AML-193 (cell line): ENCODE data around the gene POLRMT.
"Not testable (repeated sequence)": the region's sequence is repeated elsewhere in the genome, so short reads cannot be mapped to it uniquely, and the experiment has no call there.

ENCODE experiments used
- DNase-seq, 2 experiments: peaks; one replicate each; lab custom pipeline; 2025; lab: John Stamatoyannopoulos, UW

Gene POLRMT

DNA sequence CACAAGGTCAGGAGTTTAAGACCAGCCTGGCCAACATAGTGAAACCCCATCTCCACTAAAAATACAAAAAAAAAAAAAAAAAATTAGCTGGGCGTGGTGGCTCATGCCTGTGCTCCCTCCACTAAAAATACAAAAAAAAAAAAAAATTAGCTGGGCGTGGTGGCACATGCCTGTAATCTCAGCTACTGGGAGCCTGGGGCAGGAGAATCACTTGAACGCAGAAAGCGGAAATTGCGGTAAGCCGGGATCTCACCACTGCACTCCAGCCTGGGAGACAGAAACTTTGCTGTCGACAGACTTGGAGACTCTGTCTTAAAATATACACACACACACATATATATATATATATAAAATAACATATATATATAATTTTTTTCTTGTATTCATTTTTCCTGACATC, 6.8 kb downstream of the POLRMT start:
- DNase-seq, result not testable (repeated sequence)

GRCh38 chr19:625257-625656, 8.1 kb downstream of the POLRMT start:
- no peak for DNase-seq

- DNase-seq, result no peak
These were observed 8.8 kb downstream of the POLRMT start for GRCh38 chr19:624433-625109.

- DNase-seq, result no peak
These were observed 9.4 kb downstream of the POLRMT start for GRCh38 chr19:623974-624373.

- DNase-seq, result no peak
These were observed 10.0 kb downstream of the POLRMT start for GRCh38 chr19:623175-623916.

- no peak for DNase-seq
These were observed 10.7 kb downstream of the POLRMT start for GRCh38 chr19:622666-623065.

GRCh38 chr19:621819-622218, 11.5 kb downstream of the POLRMT start:
- DNase-seq, result no peak

GRCh38 chr19:621191-621590, 12.1 kb downstream of the POLRMT start:
- DNase-seq, result not testable (repeated sequence)

DNA sequence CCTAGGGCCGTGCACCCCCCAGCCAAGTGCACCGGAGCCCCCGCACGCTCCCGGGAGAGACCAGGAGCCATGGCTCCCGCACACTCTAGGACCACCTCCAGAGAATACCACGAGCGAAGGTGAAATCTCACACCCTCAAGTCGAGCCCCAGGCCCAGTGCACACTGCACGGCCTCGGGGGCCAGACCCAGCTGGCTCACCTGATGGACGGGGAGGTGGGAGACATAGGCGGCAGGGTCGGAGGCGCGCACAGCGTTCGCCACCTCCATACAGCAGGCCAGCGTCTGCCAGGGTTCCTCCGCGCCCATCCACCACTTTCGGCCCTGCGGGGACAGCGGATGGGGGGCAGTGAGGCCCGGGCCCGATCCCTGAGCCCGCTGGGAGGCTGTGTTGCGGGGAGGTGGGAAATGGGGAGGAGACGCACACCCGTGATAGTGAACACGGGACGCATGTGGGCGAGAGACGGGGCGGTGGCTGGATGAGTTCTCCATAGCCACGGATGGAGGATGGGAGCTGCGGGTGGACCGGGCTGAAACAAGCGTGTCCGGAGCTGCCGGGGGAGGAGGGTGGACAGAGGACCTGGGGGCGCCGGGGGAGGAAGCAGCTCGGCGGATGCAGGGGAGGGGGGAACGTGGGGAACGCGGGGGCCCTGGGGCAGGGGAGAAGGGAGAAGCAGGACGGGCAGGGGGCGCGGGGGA, 13.0 kb downstream of the POLRMT start:
- no peak for DNase-seq

GRCh38 chr19:619286-620002, 13.9 kb downstream of the POLRMT start:
- no peak for DNase-seq

DNA sequence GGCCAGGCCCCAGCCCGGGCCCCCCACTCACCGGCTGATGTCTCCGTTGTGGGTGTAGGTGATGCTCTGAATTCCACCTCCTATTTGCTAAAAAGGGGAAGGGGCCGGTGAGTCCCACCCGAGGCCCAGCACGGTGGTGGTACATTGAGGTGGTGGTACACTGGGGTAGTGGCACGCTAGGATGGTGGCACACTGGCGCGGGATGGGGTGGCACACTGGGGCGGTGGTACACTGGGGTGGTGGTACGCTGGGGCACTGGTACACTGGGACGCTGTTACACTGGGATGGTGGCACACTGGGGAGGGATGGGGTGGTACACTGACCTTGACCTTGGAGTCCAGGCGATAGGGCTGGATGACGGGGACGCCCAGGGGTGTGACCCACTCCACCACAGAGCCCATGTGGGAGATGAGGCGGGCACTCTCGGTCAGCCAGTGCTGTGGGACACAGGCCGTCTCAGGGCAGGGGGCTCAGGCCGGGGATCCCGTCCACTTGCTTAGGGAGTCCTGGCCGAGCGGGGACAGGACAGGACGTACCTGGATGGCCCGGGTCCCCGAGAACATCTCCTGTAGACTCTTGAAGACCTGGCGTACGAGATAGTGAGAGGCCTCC, 14.6 kb downstream of the POLRMT start:
- DNase-seq, result no peak

- no peak for DNase-seq
These were observed 15.1 kb downstream of the POLRMT start for GRCh38 chr19:618247-618619.

- no peak for DNase-seq
These were observed 15.6 kb downstream of the POLRMT start for GRCh38 chr19:617551-618246.

DNA sequence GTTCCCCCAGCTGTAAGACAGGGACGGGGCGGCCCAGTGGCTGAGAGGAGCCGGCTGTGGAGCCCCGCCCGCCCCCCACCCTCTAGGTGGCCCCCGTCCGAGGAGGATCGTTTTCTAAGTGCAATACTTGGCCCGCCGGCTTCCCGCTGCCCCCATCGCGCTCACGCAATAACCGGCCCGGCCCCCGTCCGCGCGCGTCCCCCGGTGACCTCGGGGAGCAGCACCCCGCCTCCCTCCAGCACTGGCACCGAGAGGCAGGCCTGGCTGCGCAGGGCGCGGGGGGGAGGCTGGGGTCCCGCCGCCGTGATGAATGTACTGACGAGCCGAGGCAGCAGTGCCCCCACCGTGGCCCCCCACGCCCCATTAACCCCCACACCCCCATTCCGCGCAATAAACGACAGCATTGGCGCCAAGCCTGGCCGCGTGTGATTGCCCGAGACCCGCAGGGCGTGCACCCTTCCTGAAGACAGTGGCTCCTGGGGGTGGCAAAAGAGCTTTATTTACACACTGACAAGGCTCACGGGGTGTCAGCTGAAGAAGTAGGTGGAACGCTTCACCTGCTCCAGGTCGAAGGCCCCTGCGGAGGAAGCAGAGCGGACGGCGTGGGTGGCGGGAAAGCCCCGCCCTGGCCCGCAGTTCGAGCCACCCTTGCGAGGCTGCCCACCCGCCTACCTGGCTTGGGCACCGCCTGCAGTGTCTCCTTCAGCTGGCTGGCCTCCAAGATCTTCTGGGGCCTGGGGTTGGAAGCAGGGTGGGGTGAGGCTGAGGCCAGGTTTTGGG, 16.4 kb downstream of the POLRMT start:
- DNase-seq, result no peak

DNA sequence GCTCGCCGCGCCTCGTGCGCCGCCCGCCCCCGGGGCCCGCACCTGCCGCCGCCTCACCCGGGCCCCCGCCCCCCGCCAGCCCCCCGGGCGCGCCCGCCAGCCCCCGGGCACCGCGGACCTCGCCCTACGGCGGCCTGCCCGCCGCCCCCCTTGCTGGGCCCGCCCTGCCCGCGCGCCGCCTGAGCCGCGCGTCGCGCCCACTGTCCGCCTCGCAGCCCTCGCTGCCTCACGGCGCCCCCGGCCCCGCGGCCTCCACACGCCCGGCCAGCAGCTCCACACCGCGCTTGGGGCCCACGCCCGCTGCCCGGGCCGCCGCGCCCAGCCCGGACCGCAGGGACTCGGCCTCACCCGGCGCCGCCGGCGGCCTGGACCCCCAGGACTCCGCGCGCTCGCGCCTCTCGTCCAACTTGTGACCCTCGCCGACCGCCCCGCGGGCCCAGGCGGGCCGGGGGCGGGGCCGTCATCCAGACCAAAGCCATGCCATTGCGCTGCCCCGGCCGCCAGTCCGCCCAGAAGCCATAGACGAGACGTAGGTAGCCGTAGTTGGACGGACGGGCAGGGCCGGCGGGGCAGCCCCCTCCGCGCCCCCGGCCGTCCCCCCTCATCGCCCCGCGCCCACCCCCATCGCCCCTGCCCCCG, 17.2 kb downstream of the POLRMT start:
- DNase-seq, result no peak

- DNase-seq, result no peak
These were observed 17.7 kb downstream of the POLRMT start for GRCh38 chr19:615619-616018.

- DNase-seq, result no peak
These were observed 19.4 kb downstream of the POLRMT start for GRCh38 chr19:613732-614567.

GRCh38 chr19:612941-613340, 20.4 kb downstream of the POLRMT start:
- no peak for DNase-seq

DNA sequence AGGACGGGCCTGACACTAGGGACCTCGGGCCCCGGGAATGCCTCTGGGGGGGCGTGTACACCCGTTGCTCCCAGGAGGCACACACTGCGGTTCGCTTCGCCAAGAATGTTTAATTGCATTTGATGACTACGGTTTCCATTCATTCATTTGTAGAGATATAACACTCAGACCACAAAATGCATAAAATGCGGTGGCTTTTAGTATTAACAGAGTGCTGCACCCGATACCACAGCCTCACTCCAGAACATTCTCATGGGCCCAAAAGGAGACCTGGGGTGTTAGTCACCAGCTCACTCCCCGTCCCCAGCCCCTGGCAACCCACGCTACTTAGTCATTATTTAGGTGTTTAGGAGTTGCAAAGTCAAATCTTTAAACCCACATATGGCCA, 21.9 kb downstream of the POLRMT start:
- DNase-seq, result no peak
